Activated naive CD4-positive, alpha-beta T cell (primary cell): ENCODE results near the gene ERP27.

Experiments used
- DNase-seq, 4 experiments: peaks; one replicate each; lab custom pipeline; 2025; lab: John Stamatoyannopoulos, UW

The ERP27 gene

GRCh38 chr12:14903386-14904098 lies 34.8 kb downstream of the ERP27 start:
- DNase-seq = no peak

- DNase-seq = no peak
These were observed 35.9 kb downstream of the ERP27 start for GRCh38 chr12:14902465-14902864.

- no peak for DNase-seq
These were observed 37.1 kb downstream of the ERP27 start for GRCh38 chr12:14901228-14901562.

- no peak for DNase-seq
These were observed 37.7 kb downstream of the ERP27 start for GRCh38 chr12:14900521-14901227.

GRCh38 chr12:14896521-14897169 lies 41.7 kb downstream of the ERP27 start:
- no peak for DNase-seq

GRCh38 chr12:14893506-14894250 lies 44.7 kb downstream of the ERP27 start:
- no peak for DNase-seq

GRCh38 chr12:14892726-14893505 lies 45.4 kb downstream of the ERP27 start:
- no peak for DNase-seq

- DNase-seq = no peak
These were observed 47.6 kb downstream of the ERP27 start for GRCh38 chr12:14890701-14891100.

GRCh38 chr12:14886271-14886670 lies 52.1 kb downstream of the ERP27 start:
- no peak for DNase-seq

GRCh38 chr12:14885718-14886221 lies 52.6 kb downstream of the ERP27 start, which contains the start of gene MGP:
Gene MGP (minus strand): TSS chr12:14885854. CDS start chr12:14885791, 63 bp downstream.
- no peak for DNase-seq

GRCh38 chr12:14884458-14884878 lies 53.9 kb downstream of the ERP27 start:
- DNase-seq = peak; percentile 19 to 77 (median 56)

- DNase-seq = no peak
These were observed 54.7 kb downstream of the ERP27 start for GRCh38 chr12:14883686-14884085.

GRCh38 chr12:14880890-14881453 lies 57.4 kb downstream of the ERP27 start:
- no peak for DNase-seq

- no peak for DNase-seq
These were observed 59.0 kb downstream of the ERP27 start for GRCh38 chr12:14879222-14879933.

GRCh38 chr12:14878488-14878887 lies 59.8 kb downstream of the ERP27 start:
- DNase-seq = no peak

GRCh38 chr12:14876833-14877232 lies 61.5 kb downstream of the ERP27 start:
- no peak for DNase-seq

GRCh38 chr12:14874882-14875281 lies 63.5 kb downstream of the ERP27 start:
- no peak for DNase-seq

- no peak for DNase-seq
These were observed 64.7 kb downstream of the ERP27 start for GRCh38 chr12:14873440-14874185.

GRCh38 chr12:14871886-14872285 lies 66.5 kb downstream of the ERP27 start:
- no peak for DNase-seq

GRCh38 chr12:14871247-14871646 lies 67.1 kb downstream of the ERP27 start:
- DNase-seq = no peak
